Smooth muscle cell (in vitro differentiated cells): ENCODE results near the gene VAV1. TPM values are rescaled to one million over a fixed set of nuclear protein-coding genes. Genes with fewer than 3 reads are reported as not detected.

Experiments used
- DNase-seq: peaks from one replicate; lab custom pipeline; 2025; ENCODE audit not compliant: unreplicated experiment; lab: John Stamatoyannopoulos, UW
- H2AFZ ChIP-seq: fragments of 200-600 bp; sonication (generic); 2 replicates; pipeline ENCODE4 v1.6.0; 2016; ENCODE audit warnings: antibody characterized with exemption, low read depth, mild to moderate bottlenecking
- H3F3A ChIP-seq: fragments of 200-600 bp; sonication (generic); 2 replicates; pipeline ENCODE4 v1.6.0; 2017; ENCODE audit warnings: antibody characterized with exemption, low read depth
- H3K27ac ChIP-seq: fragments of 200-600 bp; sonication (generic); 2 replicates; pipeline ENCODE4 v1.5.1; 2016; ENCODE audit warnings: low read depth, mild to moderate bottlenecking
- H3K27me3 ChIP-seq: fragments of 200-600 bp; sonication (generic); 2 replicates; pipeline ENCODE4 v1.6.1; 2016; ENCODE audit warnings: low read depth, mild to moderate bottlenecking
- H3K36me3 ChIP-seq: fragments of 200-600 bp; sonication (generic); 2 replicates; pipeline ENCODE4 v1.5.1; 2016; ENCODE audit warnings: low read depth
- H3K4me1 ChIP-seq: fragments of 200-600 bp; sonication (generic); 2 replicates; pipeline ENCODE4 v1.5.1; 2016; ENCODE audit warnings: low read depth
- H3K4me2 ChIP-seq: fragments of 200-600 bp; sonication (generic); 2 replicates; pipeline ENCODE4 v1.6.0; 2016; ENCODE audit warnings: mild to moderate bottlenecking
- H3K4me3 ChIP-seq: fragments of 200-600 bp; sonication (generic); 2 replicates; pipeline ENCODE4 v1.5.1; 2016; ENCODE audit warnings: mild to moderate bottlenecking
- H3K79me2 ChIP-seq: fragments of 200-600 bp; sonication (generic); 2 replicates; pipeline ENCODE4 v1.6.0; 2016; ENCODE audit warnings: low read depth, mild to moderate bottlenecking
- H3K9ac ChIP-seq: fragments of 200-600 bp; sonication (generic); 2 replicates; pipeline ENCODE4 v1.6.0; 2016; ENCODE audit warnings: low read depth
- H3K9me3 ChIP-seq: fragments of 200-600 bp; sonication (generic); replicated peaks from 2 replicates; pipeline ENCODE4 v1.5.1; 2016; ENCODE audit warnings: low read depth
- H4K20me1 ChIP-seq: fragments of 200-600 bp; sonication (generic); 2 replicates; pipeline ENCODE4 v1.6.0; 2016; ENCODE audit warnings: low read depth
- WGBS: methylation state at CpG from one replicate; pipeline ENCODE4 v1.1.7; 2016; ENCODE audit warnings: low lambda C conversion rate; 5-methylcytosine and 5-hydroxymethylcytosine counted together
- polyA plus RNA-seq: library from polyadenylated mRNA; unstranded; fragments of >200 nt; fragmentation: Nextera tagmentation; extraction: Ambion mirVana; gene quantifications from 2 replicates; pipeline ENCODE4 v1.2.1, GENCODE V29; 2016
- total RNA-seq: library from RNA; depleted of rRNA; stranded (reverse); fragments of >200 nt; gene quantifications from 2 replicates; pipeline ENCODE4 v1.2.3, GENCODE V29; 2014
- TF ChIP-seq, protein P1 (sequence below): fragments of 200-600 bp; sonication (generic); IDR thresholded peaks from 2 replicates; pipeline ENCODE4 v1.5.1; 2017; ENCODE audit warnings: borderline replicate concordance, mild to moderate bottlenecking, antibody characterized with exemption; ENCODE audit not compliant: insufficient read depth, poor library complexity, severe bottlenecking

VAV1 gene
- total and polyA plus RNA-seq, 2 experiments from 2014 or later, result not detected

DNA sequence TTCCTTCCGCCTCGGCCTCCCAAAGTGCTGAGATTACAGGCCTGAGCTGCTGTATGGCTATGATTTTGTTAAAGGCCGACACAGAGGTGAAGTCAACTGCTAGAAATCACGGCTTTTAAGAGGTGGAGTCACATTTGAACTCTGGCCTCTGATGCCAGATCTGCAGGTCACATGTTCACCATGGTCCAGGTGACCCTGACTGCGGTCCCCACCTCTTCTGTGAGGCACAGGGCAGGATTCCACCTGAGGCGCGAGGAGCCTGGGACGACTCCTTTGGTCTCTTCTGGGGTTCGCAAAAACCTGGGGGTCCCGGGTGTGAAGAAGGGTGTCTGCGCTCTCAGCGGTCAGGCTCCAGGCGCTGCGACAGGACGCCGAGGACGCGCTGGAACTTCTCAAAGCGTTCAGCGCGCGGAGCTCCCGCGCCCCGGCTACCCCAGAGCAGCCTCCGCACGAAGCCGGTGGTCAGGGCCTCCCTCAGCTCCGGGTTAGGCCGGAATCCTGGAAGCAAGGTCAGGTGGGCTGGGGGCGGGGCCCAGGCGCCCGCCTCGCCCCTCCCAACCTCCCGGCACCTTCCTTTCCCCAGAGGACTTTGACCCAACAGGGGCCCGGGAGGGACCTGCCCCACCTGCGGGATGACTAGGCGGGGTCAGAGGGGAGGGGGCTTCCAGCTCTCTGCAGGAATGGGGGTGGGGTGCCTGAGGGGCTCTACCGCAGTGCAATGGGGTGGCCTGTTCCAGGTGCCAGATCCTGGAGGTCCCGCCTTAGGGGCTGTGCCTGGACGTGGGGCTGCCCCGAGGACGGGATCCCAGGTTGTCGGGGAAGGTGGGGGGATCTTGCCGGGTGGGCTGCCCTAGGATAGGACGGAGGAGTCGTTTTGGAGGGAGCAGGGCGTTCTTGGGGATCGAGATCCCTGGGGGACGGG lies 20.0 kb upstream of the VAV1 start:
- H4K20me1 ChIP-seq, result peaks cover 8% of the 10 kb centered on the region
- peak overlapping the region; percentile 25 for H3K4me3 ChIP-seq
- no peak for DNase-seq
- H3K4me2 ChIP-seq, result peak overlapping the region; percentile 57
- no peaks in the 10 kb centered on the region for H3K4me1 ChIP-seq
- no peaks in the 10 kb centered on the region for H3K79me2 ChIP-seq
- peaks cover 5% of the 10 kb centered on the region for H3F3A ChIP-seq
- H3K36me3 ChIP-seq, result peaks cover 4% of the 10 kb centered on the region
- TF ChIP-seq, protein P1, sequence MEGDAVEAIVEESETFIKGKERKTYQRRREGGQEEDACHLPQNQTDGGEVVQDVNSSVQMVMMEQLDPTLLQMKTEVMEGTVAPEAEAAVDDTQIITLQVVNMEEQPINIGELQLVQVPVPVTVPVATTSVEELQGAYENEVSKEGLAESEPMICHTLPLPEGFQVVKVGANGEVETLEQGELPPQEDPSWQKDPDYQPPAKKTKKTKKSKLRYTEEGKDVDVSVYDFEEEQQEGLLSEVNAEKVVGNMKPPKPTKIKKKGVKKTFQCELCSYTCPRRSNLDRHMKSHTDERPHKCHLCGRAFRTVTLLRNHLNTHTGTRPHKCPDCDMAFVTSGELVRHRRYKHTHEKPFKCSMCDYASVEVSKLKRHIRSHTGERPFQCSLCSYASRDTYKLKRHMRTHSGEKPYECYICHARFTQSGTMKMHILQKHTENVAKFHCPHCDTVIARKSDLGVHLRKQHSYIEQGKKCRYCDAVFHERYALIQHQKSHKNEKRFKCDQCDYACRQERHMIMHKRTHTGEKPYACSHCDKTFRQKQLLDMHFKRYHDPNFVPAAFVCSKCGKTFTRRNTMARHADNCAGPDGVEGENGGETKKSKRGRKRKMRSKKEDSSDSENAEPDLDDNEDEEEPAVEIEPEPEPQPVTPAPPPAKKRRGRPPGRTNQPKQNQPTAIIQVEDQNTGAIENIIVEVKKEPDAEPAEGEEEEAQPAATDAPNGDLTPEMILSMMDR, result no peak
- WGBS, result 47% methylated on average over 48 of the region's 50 CpGs
- no peak overlapping the region for H2AFZ ChIP-seq
- H3K27ac ChIP-seq, result no peak overlapping the region
- H3K9ac ChIP-seq, result no peak overlapping the region
- H3K27me3 ChIP-seq, result no peaks in the 10 kb centered on the region
- H3K9me3 ChIP-seq, result no peaks in the 10 kb centered on the region

DNA sequence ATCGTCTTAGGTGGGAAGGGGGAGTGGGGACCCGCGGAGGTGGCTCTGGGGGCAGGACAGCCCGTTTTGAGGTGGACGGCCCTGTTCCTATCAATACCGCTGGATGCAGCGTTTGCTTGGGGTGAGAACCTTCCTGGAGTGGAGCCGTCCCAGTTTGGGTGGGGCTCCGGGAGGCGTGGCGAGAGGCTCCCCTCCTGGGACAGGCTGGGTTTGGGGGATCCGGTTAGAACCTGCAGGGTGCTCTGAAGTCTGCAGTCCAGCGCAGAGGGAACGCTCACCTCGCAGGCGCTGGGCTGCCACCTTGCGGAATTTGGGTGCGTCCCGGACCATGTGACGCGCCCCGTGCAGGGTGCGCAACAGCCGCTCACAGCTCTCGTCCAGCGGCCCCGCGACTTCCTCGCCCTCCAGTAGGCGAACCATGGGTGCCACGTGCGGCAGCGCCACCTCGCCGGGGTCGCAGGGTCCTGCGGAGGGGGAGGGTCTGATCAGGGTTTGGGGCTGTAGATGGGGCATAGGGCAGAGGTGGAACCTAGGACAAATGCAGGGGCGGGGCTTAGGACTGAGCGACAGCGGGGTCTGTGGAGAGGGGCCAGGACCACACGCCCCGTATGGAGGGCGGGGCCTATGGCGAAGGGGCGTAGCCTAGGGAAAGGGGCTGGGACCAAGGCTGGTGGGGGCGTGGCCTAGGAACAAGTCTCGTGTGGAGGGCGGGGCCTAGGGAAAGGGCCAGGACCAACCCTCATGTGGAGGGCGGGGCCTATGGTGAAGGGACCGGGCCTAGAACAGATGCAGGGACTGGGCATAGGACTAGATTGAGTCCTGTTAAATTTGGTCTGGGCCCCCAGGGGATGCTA lies 19.1 kb upstream of the VAV1 start:
- H3K79me2 ChIP-seq, result no peaks in the 10 kb centered on the region
- DNase-seq, result no peak
- no peak overlapping the region for H3K9ac ChIP-seq
- H3K27ac ChIP-seq, result no peak overlapping the region
- TF ChIP-seq, protein P1, result no peak
- no peak overlapping the region for H2AFZ ChIP-seq
- no peaks in the 10 kb centered on the region for H3K36me3 ChIP-seq
- H3K4me2 ChIP-seq, result peak overlapping the region; percentile 57
- H4K20me1 ChIP-seq, result peaks cover 7% of the 10 kb centered on the region
- H3K4me1 ChIP-seq, result no peaks in the 10 kb centered on the region
- no peaks in the 10 kb centered on the region for H3K27me3 ChIP-seq
- H3K9me3 ChIP-seq, result no peaks in the 10 kb centered on the region
- H3F3A ChIP-seq, result peaks cover 5% of the 10 kb centered on the region
- H3K4me3 ChIP-seq, result peak overlapping the region; percentile 25
- 12% methylated on average over 44 of the region's 50 CpGs for WGBS

DNA sequence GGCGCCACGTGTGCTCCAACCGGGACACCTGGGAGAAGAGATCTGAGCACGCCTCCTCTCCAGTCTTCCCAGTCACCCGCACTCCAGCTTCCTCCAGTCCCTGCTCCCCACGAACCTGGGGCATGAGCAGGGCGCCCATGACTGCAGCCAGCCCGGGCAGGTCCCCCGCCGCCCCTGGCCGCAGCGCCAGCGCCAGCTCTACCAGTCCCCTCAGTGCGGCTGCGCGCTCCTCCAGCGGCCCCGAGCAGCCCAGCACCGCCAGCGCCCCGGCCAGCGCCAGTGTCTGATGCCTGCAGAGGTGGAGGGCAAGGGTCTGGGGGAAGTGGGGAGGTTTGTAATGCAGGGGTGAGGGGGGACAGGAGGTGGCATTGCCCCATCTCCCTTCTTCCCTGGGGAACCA lies 18.4 kb upstream of the VAV1 start:
- no peak overlapping the region for H3K4me3 ChIP-seq
- no peaks in the 10 kb centered on the region for H3K9me3 ChIP-seq
- no peaks in the 10 kb centered on the region for H3K4me1 ChIP-seq
- TF ChIP-seq, protein P1, result no peak
- no peaks in the 10 kb centered on the region for H3K79me2 ChIP-seq
- no peaks in the 10 kb centered on the region for H4K20me1 ChIP-seq
- H3K27me3 ChIP-seq, result no peaks in the 10 kb centered on the region
- no peak overlapping the region for H2AFZ ChIP-seq
- DNase-seq, result no peak
- H3F3A ChIP-seq, result no peaks in the 10 kb centered on the region
- no peaks in the 10 kb centered on the region for H3K36me3 ChIP-seq
- H3K9ac ChIP-seq, result no peak overlapping the region
- H3K4me2 ChIP-seq, result no peak overlapping the region
- 96% methylated on average over 22 of the region's 22 CpGs for whole genome bisulfite sequencing
- no peak overlapping the region for H3K27ac ChIP-seq
